ENCODE data around the gene ZNF710. TPM values are rescaled to one million over a fixed set of nuclear protein-coding genes. Genes with fewer than 3 reads are reported as not detected.

The ZNF710 gene
- total and polyA plus RNA-seq, 2 of the 8 experiments (the other 6 are each of a cell fraction or from before 2014, with no cell fraction given), result 10.5 to 24.0 TPM

- Histone ChIP-seq H2AK5ac (ENCODE audit: low read depth, low read length) (no peak overlapping the region), H3K23ac (ENCODE audit: insufficient read length) (no peak overlapping the region), H3K4me1 (replicated peaks in 1 of 4; ENCODE audit: control insufficient read depth in 3 of 4, insufficient read depth in 4 of 4, low read length in 3 of 4) (peaks cover 0 to 5% (median 2%) of the 10 kb centered on the region in 4 experiments; a peak in 3 of 7 replicates), H3K79me2 (ENCODE audit: control insufficient read depth in 1 of 2, insufficient read depth in 2 of 2, low read length in 2 of 2) (no peaks in the 10 kb centered on the region), H3K14ac (ENCODE audit: insufficient read length) (no peak overlapping the region), H3K79me1 (ENCODE audit: low read depth, low read length) (0 out of 2 replicates have a peak, but pooled peaks cover 2% of the 10 kb centered on the region), H2BK15ac (ENCODE audit: low read length) (no peak overlapping the region), H4K20me1 (replicated peaks in 1 of 2; ENCODE audit: control insufficient read depth in 1 of 2, insufficient read depth in 2 of 2, low read length in 2 of 2) (peaks cover 0 to 4% of the 10 kb centered on the region in 2 experiments), H3K27me3 (replicated peaks in 1 of 4; ENCODE audit: control insufficient read depth in 3 of 4, extremely low read depth in 1 of 4, insufficient read depth in 3 of 4, low read length in 3 of 4) (no peaks in the 10 kb centered on the region), H3K56ac (replicated peaks; ENCODE audit: insufficient read length, low read depth, low read length) (no peak overlapping the region), H3K4me2 (ENCODE audit: insufficient read depth in 1 of 2, low read depth in 2 of 2, low read length in 2 of 2) (no peak overlapping the region), H4K8ac (ENCODE audit: extremely low read depth, insufficient read depth, low read length) (no peak overlapping the region), H3K27ac (ENCODE audit: low read depth, low read length) (no peak overlapping the region), H2BK120ac (replicated peaks; ENCODE audit: low read depth, low read length) (no peak overlapping the region), H4K91ac (replicated peaks; ENCODE audit: insufficient read length, low read length) (no peak overlapping the region), H4K5ac (ENCODE audit: insufficient read length, low read depth, low read length) (no peak overlapping the region), H3K4ac (replicated peaks; ENCODE audit: insufficient read length, low read depth, low read length) (no peak overlapping the region), H2BK12ac (ENCODE audit: low read depth, low read length) (no peak overlapping the region), H2BK5ac (ENCODE audit: low read depth, low read length) (no peak overlapping the region), H2BK20ac (ENCODE audit: low read length) (no peak overlapping the region), H3K36me3 (ENCODE audit: control insufficient read depth in 2 of 4, insufficient read depth in 4 of 4, low read length in 3 of 4) (peaks cover 2 to 14% (median 6%) of the 10 kb centered on the region in 4 experiments; a peak in 5 of 8 replicates), H2AFZ (ENCODE audit: low read length) (no peak overlapping the region), H3K18ac (ENCODE audit: extremely low read depth, low read length) (no peak overlapping the region), H3K4me3 (ENCODE audit: extremely low read depth in 1 of 4, insufficient read depth in 2 of 4, low read depth in 3 of 4, low read length in 4 of 4) (no peak overlapping the region), H3K9ac (replicated peaks in 1 of 4; ENCODE audit: extremely low read depth in 1 of 4, low read depth in 3 of 4, low read length in 3 of 4) (no peak overlapping the region), H3K23me2 (ENCODE audit: low read depth, low read length) (no peaks in the 10 kb centered on the region), H3K9me3 (ENCODE audit: insufficient read depth in 2 of 2, low read depth in 1 of 2, low read length in 1 of 2) (no peaks in the 10 kb centered on the region)
- FAIRE-seq (no peak), DNase-seq (ENCODE audit: low read depth in 1 of 2, low spot score in 2 of 2) (no peak)
- TF ChIP-seq CEBPB (IDR thresholded peaks at IDR 0.05; ENCODE audit: low read depth, low read length) (no peak), SIX5 (IDR thresholded peaks at IDR 0.05; ENCODE audit: low read depth, low read length) (no peak), GTF2F1 (IDR thresholded peaks at IDR 0.05; ENCODE audit: borderline replicate concordance, low read depth, low read length) (no peak)
- POLR2A ChIA-PET (ENCODE audit: partially characterized antibody), result interaction anchor here (0.9 to 1.0 kb wide), 2 partner anchors 80 to 669 kb away, joined by 3 to 4 read pairs; no protein-coding TSS in a partner anchor
- 94% methylated on average over 5 of the region's 5 CpGs; no CpG with 5 or more reads in 1 of the 2 experiments for WGBS, 2 experiments (ENCODE audit: extremely low coverage in 1 of 2, insufficient coverage in 1 of 2, insufficient read length in 1 of 2, insufficient replicate concordance in 2 of 2, low coverage in 1 of 2, low lambda C conversion rate in 2 of 2, missing lambda C conversion rate in 1 of 2)
- CTCF ChIA-PET (ENCODE audit: partially characterized antibody), result interaction anchor here (0.6 to 10.4 kb wide), 10 partner anchors 7 to 876 kb away, joined by 3 to 99 read pairs (median 4); no protein-coding TSS in a partner anchor
These were observed 82.3 kb downstream of the ZNF710 start for GRCh38 chr15:90083419-90083818.

Measured in H1 (cell line).